Right lobe of liver (tissue), 6 donors: ENCODE data around the gene LRMDA. TPM values are rescaled to one million over a fixed set of nuclear protein-coding genes. Genes with fewer than 3 reads are reported as not detected.
A peak's percentile ranks its signal among the peaks of the same experiment; 100 is the strongest.

Experiments used
- ATAC-seq, 4 donors: fragments of 200-7000 bp; cut with Tn5 transposase; one replicate each; pipeline ENCODE4 v1.9.1; 2020; ENCODE audit warnings: mild to moderate bottlenecking in 4 of 4, moderate library complexity in 4 of 4
- DNase-seq, 3 donors: peaks; one replicate each; pipeline ENCODE4 v3.0.0-alpha.2; 2020
- H3K27ac ChIP-seq, 3 donors: fragments of 200-600 bp; one replicate each; pipeline ENCODE4 v1.8.0; 2022
- H3K27me3 ChIP-seq, 2 donors: fragments of 200-600 bp; one replicate each; pipeline ENCODE4 v1.8.0; 2022
- H3K36me3 ChIP-seq, 4 donors: fragments of 200-600 bp; sonication (generic) in 1 of 4; one replicate each; pipeline versions ENCODE4 v1.5.1 to v1.8.0; 2017 to 2022; ENCODE audit warnings: control low read depth in 1 of 4
- H3K4me1 ChIP-seq, 4 donors: fragments of 200-600 bp; sonication (generic) in 1 of 4; one replicate each; pipeline versions ENCODE4 v1.5.1 to v1.8.0; 2017 to 2022; ENCODE audit warnings: control low read depth in 1 of 4
- H3K4me3 ChIP-seq, 3 donors: fragments of 200-600 bp; one replicate each; pipeline ENCODE4 v1.8.0; 2022
- H3K9me3 ChIP-seq, 4 donors: fragments of 200-600 bp; sonication (generic) in 1 of 4; one replicate each; pipeline versions ENCODE4 v1.5.1 to v1.8.0; 2017 to 2022; ENCODE audit warnings: control low read depth in 1 of 4
- CTCF ChIP-seq, 4 donors: fragments of 200-600 bp in 3 of 4; fragments of 450-650 bp in 1 of 4; IDR thresholded peaks; one replicate each; pipeline versions ENCODE4 v1.5.1 to v1.8.0; 2016 to 2022; ENCODE audit warnings: antibody characterized with exemption in 4 of 4, mild to moderate bottlenecking in 2 of 4
- POLR2A ChIP-seq: fragments of 450-650 bp; IDR thresholded peaks from one replicate; pipeline ENCODE4 v1.6.1; 2017; ENCODE audit warnings: antibody characterized with exemption, mild to moderate bottlenecking
- WGBS: methylation state at CpG from one replicate; pipeline ENCODE4 v1.1.6; 2018; ENCODE audit warnings: low coverage, low lambda C conversion rate; ENCODE audit not compliant: insufficient coverage; ENCODE audit errors: missing lambda C conversion rate; 5-methylcytosine and 5-hydroxymethylcytosine counted together
- intact Hi-C, 2 donors: fragments of 100-400 bp; cut with DNase I; formaldehyde crosslinking; loops; one replicate each; pipeline versions ENCODE4 v1.11.2 to v1.14.1; 2022
- total RNA-seq, 6 experiments: library from RNA; depleted of rRNA in 2 of 6; stranded (reverse); fragments of >200 nt in 2 of 6; fragmentation: NEBNext Ultra II Directional in 3 of 6; extraction: Animal tissue kit (Norgen Biotek cat#: 25700) in 3 of 6; gene quantifications; one replicate each; pipeline versions ENCODE4 v1.1.0 to v1.2.4, GENCODE V29; 2016 to 2023
- donor health status: DM: no; HTN: yes; CAD: no.
- donor health status: DM: no; HTN: no; CAD: no.
- donor health status: DM: no; HTN: no; CAD: no.
- donor health status: DM: no; HTN: yes; CAD: no.
- donor health status: DM: no; HTN: yes; CAD: no.

The LRMDA gene
- total RNA-seq, 6 experiments from 2014 or later, result 9.9 to 19.9 (median 16.3) TPM

- intact Hi-C loops, result no loop called here
- no peak for TF ChIP-seq POLR2A
- TF ChIP-seq CTCF (IDR thresholded peaks at IDR 0.05), result no peak
- H3K4me3 ChIP-seq, result no peak overlapping the region
- ATAC-seq, result no peak
- H3K36me3 ChIP-seq, result no peaks in the 10 kb centered on the region
- H3K4me1 ChIP-seq, result no peaks in the 10 kb centered on the region
- WGBS, result no CpG with 5 or more reads among the region's 7 CpGs
- no peak for DNase-seq
- H3K27me3 ChIP-seq, result no peaks in the 10 kb centered on the region
- no peak overlapping the region for H3K27ac ChIP-seq
- H3K9me3 ChIP-seq, result no peaks in the 10 kb centered on the region
Observed at GRCh38 chr10:75984067-75984466, 552.6 kb downstream of the LRMDA start.

DNA sequence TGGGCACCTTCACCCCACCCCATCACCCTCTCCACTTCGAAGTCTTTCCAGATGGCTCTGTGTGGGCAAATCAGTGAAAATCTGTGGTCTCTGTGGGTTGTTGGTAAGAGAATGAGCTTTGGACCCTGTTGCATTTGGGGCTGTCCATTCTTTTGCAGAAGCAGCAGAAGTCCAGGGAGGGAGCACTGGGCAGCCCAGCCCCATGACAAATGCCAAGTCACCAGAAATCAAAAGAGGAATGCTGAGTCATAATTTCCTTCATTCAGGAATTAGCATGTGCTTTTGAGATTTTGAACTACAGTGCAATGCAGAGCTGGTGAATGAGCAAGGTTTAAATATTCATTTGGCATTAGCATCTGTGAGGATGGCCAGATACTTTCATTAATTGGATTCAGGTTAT is 556.2 kb downstream of the LRMDA start:
- H3K27ac ChIP-seq, result no peak overlapping the region
- H3K9me3 ChIP-seq, result no peaks in the 10 kb centered on the region
- H3K27me3 ChIP-seq, result no peaks in the 10 kb centered on the region
- ATAC-seq, result peak in 2 of 4 donors; percentile 53 to 59
- intact Hi-C loops, result no loop called here
- no peaks in the 10 kb centered on the region for H3K4me1 ChIP-seq
- TF ChIP-seq CTCF (IDR thresholded peaks at IDR 0.05) (no peak), POLR2A (no peak)
- no peak overlapping the region for H3K4me3 ChIP-seq
- no peak for DNase-seq
- WGBS, result 100% methylated on average over 1 of the region's 1 CpG
- H3K36me3 ChIP-seq, result no peaks in the 10 kb centered on the region

- H3K36me3 ChIP-seq, result no peaks in the 10 kb centered on the region
- no peaks in the 10 kb centered on the region for H3K9me3 ChIP-seq
- TF ChIP-seq CTCF (IDR thresholded peaks at IDR 0.05) (no peak), POLR2A (no peak)
- H3K27me3 ChIP-seq, result no peaks in the 10 kb centered on the region
- intact Hi-C loops, result no loop called here
- ATAC-seq (no peak), DNase-seq (no peak)
- no peaks in the 10 kb centered on the region for H3K4me1 ChIP-seq
- 91% methylated on average over 9 of the region's 9 CpGs for WGBS
- H3K4me3 ChIP-seq, result no peak overlapping the region
- H3K27ac ChIP-seq, result no peak overlapping the region
Observed at GRCh38 chr10:75994357-75995040, 563.1 kb downstream of the LRMDA start.

- ATAC-seq, result no peak
- Histone ChIP-seq H3K27ac (no peak overlapping the region), H3K9me3 (no peaks in the 10 kb centered on the region), H3K36me3 (no peaks in the 10 kb centered on the region), H3K4me1 (no peaks in the 10 kb centered on the region), H3K4me3 (no peak overlapping the region), H3K27me3 (no peaks in the 10 kb centered on the region)
- no peak for TF ChIP-seq CTCF (IDR thresholded peaks at IDR 0.05)
- no peak for TF ChIP-seq POLR2A
- DNase-seq, result no peak
- intact Hi-C loops, result no loop called here
- 100% methylated on average over 1 of the region's 1 CpG for WGBS
Observed at GRCh38 chr10:75995041-75995430, 563.6 kb downstream of the LRMDA start.
